Activated CD8-positive, alpha-beta memory T cell treated with anti-CD3 and anti-CD28 coated beads for 4 hours (primary cell): ENCODE data around the gene ST7L.

ENCODE experiments used
- DNase-seq, 2 donors: peaks; one replicate each; pipeline ENCODE4 v3.0.0-alpha.2; 2020; ENCODE audit warnings: low read depth in 2 of 2

ST7L gene

GRCh38 chr1:112516141-112516540, 102.8 kb downstream of the ST7L start:
- DNase-seq = no peak

GRCh38 chr1:112515311-112516009, 103.5 kb downstream of the ST7L start:
- no peak for DNase-seq

GRCh38 chr1:112514901-112515300, 104.0 kb downstream of the ST7L start:
- DNase-seq = no peak

GRCh38 chr1:112513112-112513870, 105.7 kb downstream of the ST7L start:
- no peak for DNase-seq

GRCh38 chr1:112511897-112512296, 107.0 kb downstream of the ST7L start:
- DNase-seq = no peak

- no peak for DNase-seq
Observed at GRCh38 chr1:112510340-112510739, 108.6 kb downstream of the ST7L start.

- no peak for DNase-seq
Observed at GRCh38 chr1:112509660-112510178, 109.2 kb downstream of the ST7L start.

GRCh38 chr1:112509005-112509659, 109.8 kb downstream of the ST7L start:
- no peak for DNase-seq

- no peak for DNase-seq
Observed at GRCh38 chr1:112508278-112509004, 110.5 kb downstream of the ST7L start, which contains the start of gene WNT2B. WNT2B (plus strand) TSS chr1:112508965; CDS start chr1:112509263, 298 bp downstream.

- DNase-seq = no peak
Observed at GRCh38 chr1:112507921-112508277, 111.0 kb downstream of the ST7L start.

GRCh38 chr1:112507336-112507735, 111.6 kb downstream of the ST7L start:
- DNase-seq = no peak

- DNase-seq = no peak
Observed at GRCh38 chr1:112506731-112507130, 112.2 kb downstream of the ST7L start.

- no peak for DNase-seq
Observed at GRCh38 chr1:112506306-112506705, 112.6 kb downstream of the ST7L start.

- DNase-seq = no peak
Observed at GRCh38 chr1:112505878-112506277, 113.1 kb downstream of the ST7L start.

- no peak for DNase-seq
Observed at GRCh38 chr1:112505400-112505785, 113.5 kb downstream of the ST7L start.

GRCh38 chr1:112504661-112505399, 114.1 kb downstream of the ST7L start:
- no peak for DNase-seq

- DNase-seq = no peak
Observed at GRCh38 chr1:112504001-112504660, 114.8 kb downstream of the ST7L start.

- no peak for DNase-seq
Observed at GRCh38 chr1:112502826-112503225, 116.1 kb downstream of the ST7L start.

GRCh38 chr1:112501810-112502641, 116.9 kb downstream of the ST7L start:
- DNase-seq = peak in 1 of 2 donors; percentile 23

- DNase-seq = no peak
Observed at GRCh38 chr1:112496290-112496689, 122.7 kb downstream of the ST7L start.
